NCI-H128 (cell line): ENCODE data around the gene SDHAF4.
"Not testable (repeated sequence)": the region's sequence is repeated elsewhere in the genome, so short reads cannot be mapped to it uniquely, and the experiment has no call there.

Experiments used
- DNase-seq: peaks from one replicate; lab custom pipeline; 2025; ENCODE audit not compliant: unreplicated experiment; lab: John Stamatoyannopoulos, UW

The SDHAF4 gene

DNA sequence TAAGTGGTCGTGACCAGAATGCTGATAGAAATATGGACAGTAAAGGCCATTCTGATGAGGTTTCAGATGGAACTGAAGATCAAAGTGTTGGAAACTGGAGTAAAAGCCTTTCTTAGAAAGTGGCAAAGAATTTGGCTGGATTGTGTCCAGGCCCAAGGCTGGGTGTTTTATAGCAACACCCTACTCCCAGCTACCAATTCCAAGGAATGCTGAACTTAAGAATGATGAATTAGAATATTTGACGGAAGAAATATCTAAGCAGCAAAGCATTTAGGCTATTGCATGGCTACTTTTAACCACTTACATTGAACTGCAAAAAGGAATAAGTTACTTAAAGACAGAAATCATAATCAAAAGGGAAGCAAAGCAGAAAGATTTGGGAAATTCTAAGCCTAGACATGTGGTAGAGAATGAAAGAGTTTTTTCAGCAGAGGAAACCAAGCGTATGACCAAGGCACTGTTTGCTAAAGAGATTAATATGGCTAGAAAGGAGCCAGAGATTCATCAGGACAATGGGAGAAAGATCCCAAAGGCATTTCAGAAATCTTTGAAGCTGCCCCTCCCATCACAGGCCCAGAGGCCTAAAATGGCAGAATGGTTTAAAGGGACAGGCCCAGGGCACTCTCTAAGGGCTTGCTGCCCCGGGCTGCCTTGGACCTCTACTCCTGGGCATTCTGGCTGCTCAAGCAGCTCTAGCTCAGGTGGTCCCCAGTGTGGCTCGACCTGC lies 25.8 kb downstream of the SDHAF4 start:
- no peak for DNase-seq

GRCh38 chr6:70593118-70593486 lies 26.4 kb downstream of the SDHAF4 start:
- no peak for DNase-seq

- no peak for DNase-seq
Measured at GRCh38 chr6:70599187-70599586, 32.5 kb downstream of the SDHAF4 start.

- no peak for DNase-seq
Measured at GRCh38 chr6:70601014-70601413, 34.3 kb downstream of the SDHAF4 start.

DNA sequence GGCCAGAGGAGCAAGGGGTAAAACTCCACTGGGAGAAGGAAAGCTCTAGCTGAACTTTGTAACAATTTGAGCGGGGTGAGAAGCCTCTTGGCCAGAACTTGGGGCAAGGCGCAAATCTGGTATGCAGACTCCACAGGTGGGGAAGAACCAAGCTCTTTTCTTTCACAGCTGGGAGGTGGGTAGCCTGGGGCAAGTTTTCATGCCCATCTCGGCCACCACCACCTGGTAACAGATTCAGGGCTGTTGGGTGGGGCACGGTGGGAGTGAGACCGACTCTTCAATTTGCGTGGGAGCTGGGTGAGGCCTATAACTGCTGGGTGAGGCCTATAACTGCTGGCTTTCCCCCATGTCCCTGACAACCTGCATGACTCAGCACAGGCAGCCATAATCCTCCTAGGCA lies 37.5 kb downstream of the SDHAF4 start:
- DNase-seq, result no peak

DNA sequence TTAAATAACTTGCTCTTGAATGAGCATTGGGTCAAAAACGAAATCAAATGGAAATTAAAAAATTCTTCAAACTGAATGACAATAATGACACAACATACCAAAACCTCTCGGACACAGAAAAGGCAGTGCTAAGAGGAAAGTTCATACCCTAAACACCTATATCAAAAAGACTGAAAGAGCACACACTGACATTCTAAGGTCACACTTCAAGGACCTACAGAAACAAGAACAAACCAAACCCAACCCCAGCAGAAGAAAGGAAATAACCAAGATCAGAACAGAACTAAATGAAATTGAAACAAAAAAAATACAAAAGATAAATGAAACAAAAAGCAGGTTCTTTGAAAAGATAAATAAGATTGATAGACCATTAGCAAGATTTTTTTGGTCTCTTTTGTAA lies 40.6 kb downstream of the SDHAF4 start:
- not testable (repeated sequence) for DNase-seq

- not testable (repeated sequence) for DNase-seq
Measured at GRCh38 chr6:70609181-70609580, 42.5 kb downstream of the SDHAF4 start.

- DNase-seq, result no peak
Measured at GRCh38 chr6:70616728-70617260, 50.1 kb downstream of the SDHAF4 start.

DNA sequence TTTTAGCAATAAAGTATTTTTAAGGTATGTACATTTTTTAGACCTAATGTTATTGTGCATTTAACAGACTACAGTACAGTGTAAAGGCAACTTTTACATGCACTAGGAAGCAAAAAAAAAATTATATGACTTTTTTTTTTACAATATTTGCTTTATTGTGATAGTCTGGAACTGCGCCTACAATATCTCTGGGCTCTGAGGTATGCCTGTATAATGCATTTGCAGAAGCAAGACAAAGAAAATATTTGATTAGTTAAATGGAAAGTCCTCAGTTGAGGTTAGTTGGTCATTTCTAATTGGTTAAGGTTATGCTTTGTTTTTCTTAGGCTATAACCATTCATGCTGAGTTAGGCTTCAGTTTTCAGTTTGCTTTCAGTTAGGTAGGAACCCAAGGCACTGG lies 54.0 kb downstream of the SDHAF4 start:
- DNase-seq, result no peak

GRCh38 chr6:70622461-70622860 lies 55.7 kb downstream of the SDHAF4 start:
- DNase-seq, result no peak

GRCh38 chr6:70625436-70625835 lies 58.7 kb downstream of the SDHAF4 start:
- no peak for DNase-seq

GRCh38 chr6:70627500-70628254 lies 60.9 kb downstream of the SDHAF4 start:
- no peak for DNase-seq

GRCh38 chr6:70629929-70630328 lies 63.2 kb downstream of the SDHAF4 start:
- no peak for DNase-seq

GRCh38 chr6:70633870-70634269 lies 67.1 kb downstream of the SDHAF4 start:
- DNase-seq, result no peak

GRCh38 chr6:70636596-70636995 lies 69.9 kb downstream of the SDHAF4 start:
- no peak for DNase-seq

GRCh38 chr6:70638468-70638867 lies 71.7 kb downstream of the SDHAF4 start:
- DNase-seq, result no peak
